Right forelimb (tissue), 1 donor: ENCODE measurements around the gene RASAL2.

Experiments
- DNase-seq: peaks from one replicate; pipeline ENCODE4 v3.0.0-alpha.2; 2018

Gene RASAL2

GRCh38 chr1:178528953-178529335, 435.0 kb downstream of the RASAL2 start:
- no peak for DNase-seq

GRCh38 chr1:178529364-178530036, 435.6 kb downstream of the RASAL2 start:
- no peak for DNase-seq

GRCh38 chr1:178530037-178530402, 436.1 kb downstream of the RASAL2 start:
- no peak for DNase-seq

DNA sequence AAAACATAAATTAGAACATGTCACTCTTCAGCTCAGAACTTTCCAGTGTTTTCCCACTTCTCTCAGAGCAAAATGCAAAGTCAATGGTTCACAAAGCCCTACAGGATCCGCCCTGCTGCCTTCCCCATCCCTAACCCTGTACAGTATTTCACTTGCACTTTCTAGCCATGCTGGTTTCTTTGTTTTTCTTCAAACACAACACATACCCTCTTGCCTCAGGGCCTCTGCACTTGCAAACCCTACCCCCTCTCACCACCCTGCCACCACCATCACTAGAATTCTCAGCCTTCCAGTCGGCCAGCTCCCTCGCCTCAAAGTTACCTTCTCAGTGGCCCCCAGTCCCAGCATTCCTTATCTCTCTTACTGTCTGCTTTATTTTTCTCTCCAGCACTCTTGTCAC, 436.6 kb downstream of the RASAL2 start:
- DNase-seq = no peak

- no peak for DNase-seq
Measured at GRCh38 chr1:178531887-178532286, 438.0 kb downstream of the RASAL2 start.

DNA sequence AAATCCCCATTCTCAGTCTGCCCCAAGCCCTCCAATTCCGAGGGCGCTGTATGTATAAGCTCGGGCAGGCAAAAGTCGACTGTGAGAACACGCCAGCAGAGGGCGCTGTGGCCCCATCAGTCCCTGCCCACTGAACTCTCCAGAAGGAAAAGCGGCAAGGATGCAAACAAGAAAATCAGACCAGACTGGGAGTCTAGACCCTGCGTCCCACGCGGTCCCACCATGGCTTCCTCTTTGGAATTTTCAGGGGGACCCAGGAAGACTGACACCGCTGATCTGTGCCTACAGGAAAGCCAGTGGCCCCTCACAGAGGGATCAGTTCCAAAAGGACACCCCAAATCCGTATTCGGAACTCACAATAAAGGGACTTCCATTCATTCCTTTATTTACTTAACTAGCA, 438.5 kb downstream of the RASAL2 start:
- DNase-seq = peak; percentile 90

DNA sequence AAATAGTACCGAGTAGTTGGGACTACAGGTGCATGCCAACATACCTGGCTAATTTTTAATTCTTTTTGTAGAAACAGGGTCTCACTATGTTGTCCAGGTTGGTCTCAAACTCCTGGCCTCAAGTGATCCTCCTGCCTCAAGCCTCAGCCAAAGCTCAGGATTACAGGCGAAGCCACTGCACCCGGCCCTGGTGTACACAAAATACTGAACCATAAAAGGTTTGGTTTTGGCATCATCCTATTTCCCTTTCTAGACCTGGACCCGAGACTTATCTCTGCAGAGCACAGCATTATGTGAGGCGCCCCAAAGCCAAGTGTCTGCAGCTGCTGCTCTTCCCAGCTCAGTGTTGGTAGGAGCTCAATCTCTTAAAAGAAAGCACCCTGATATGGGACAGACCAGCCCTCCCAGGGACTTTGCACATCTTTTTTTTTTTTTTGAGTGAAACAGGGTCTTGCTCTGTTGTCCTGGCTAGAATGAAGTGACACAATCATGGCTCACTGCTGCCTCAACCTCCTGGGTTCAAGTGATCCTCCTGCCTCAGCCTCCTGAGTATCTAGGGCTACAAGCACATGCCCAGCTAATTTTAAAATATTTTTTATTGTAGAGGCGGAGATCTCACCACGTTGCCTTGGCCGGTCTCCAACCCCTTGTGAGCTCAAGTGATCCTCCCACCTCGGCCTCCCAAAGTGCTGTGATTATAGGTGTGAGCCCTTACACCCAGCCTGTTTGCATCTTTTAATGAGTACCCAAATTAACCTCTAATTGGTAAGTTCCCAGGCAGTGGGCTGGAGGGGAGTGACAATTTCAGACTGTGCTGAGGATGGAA, 439.4 kb downstream of the RASAL2 start:
- no peak for DNase-seq
